Large intestine (tissue), 3 donors: Measurements from ENCODE around the gene TBX4. TPM values are rescaled to one million over a fixed set of nuclear protein-coding genes. Genes with fewer than 3 reads are reported as not detected.

Experiments used
- DNase-seq, 2 donors: peaks; one replicate each; pipeline versions ENCODE4 v3.0.0 to v3.0.0-alpha.2; 2013
- H3K27ac ChIP-seq: one replicate; pipeline ENCODE4 v1.5.1; 2013; ENCODE audit warnings: low read length
- H3K27me3 ChIP-seq: 2 replicates; pipeline ENCODE4 v1.6.1; 2013; ENCODE audit warnings: low read length; ENCODE audit not compliant: control insufficient read depth, insufficient read depth
- H3K36me3 ChIP-seq: 2 replicates; pipeline ENCODE4 v1.6.1; 2013; ENCODE audit warnings: low read length; ENCODE audit not compliant: control insufficient read depth, insufficient read depth
- H3K4me1 ChIP-seq: one replicate; pipeline ENCODE4 v1.6.1; 2013; ENCODE audit warnings: low read length; ENCODE audit not compliant: control insufficient read depth, insufficient read depth
- H3K4me3 ChIP-seq: one replicate; pipeline ENCODE4 v1.5.1; 2013; ENCODE audit warnings: low read length
- H3K9me3 ChIP-seq: one replicate; pipeline ENCODE4 v1.6.1; 2013; ENCODE audit warnings: mild to moderate bottlenecking, low read depth, low read length, moderate library complexity; ENCODE audit not compliant: control insufficient read depth
- WGBS: methylation state at CpG from one replicate; pipeline ENCODE4 v1.1.5; 2013; ENCODE audit warnings: low lambda C conversion rate; ENCODE audit not compliant: insufficient coverage; 5-methylcytosine and 5-hydroxymethylcytosine counted together
- polyA plus RNA-seq: library from polyadenylated mRNA; unstranded; fragments of 120-200 nt; gene quantifications from one replicate; pipeline ENCODE4 v1.2.1, GENCODE V29; 2013

The TBX4 gene
- polyA plus RNA-seq, 1 donor: 0.10 TPM

DNA sequence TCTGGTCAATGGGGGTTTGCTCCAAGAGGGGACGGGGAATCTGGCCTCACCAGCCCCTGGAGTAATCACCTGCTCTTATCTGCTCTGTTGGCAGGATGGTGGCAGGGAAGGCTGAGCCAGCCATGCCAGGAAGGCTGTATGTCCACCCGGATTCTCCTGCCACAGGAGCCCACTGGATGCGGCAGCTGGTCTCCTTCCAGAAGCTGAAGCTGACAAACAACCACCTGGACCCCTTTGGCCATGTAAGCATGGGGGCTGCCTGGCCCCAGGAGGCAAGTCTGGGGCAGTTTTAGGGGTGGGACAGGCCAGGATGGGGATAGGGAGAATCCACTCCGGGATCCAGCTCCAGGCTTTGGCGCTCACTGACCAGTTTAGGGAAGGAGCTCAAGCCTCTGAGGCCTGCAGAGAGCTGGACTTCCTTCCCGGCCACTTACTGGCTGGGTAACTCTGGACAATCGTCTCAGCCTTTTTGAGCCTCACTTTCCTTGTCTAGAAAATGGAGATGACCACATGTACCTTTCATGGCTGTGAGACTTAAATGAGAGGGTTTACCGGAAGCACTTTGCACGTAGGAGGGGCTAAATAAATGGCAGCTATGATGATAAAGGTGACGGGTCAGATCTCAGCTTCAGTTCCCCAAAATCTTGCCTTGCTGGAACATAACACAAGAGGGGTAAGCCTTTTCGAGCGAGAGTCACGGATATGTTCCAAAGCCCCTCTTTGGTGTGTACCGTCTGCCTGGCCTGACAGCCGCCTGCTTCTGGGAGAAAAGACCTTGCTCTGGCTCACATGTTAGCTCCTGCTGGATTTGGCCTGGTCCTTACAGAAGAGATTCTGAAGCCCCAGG, 15.4 kb downstream of the TBX4 start:
- DNase-seq: no peak

GRCh38 chr17:61468263-61468907, 16.2 kb downstream of the TBX4 start:
- WGBS: 0% methylated on average over 1 of the region's 8 CpGs
- DNase-seq: no peak
- Histone ChIP-seq H3K4me3 (no peak overlapping the region), H3K9me3 (no peaks in the 10 kb centered on the region), H3K4me1 (peaks cover 63% of the 10 kb centered on the region), H3K27me3 (no peaks in the 10 kb centered on the region), H3K27ac (peak overlapping the region; percentile 36), H3K36me3 (no peaks in the 10 kb centered on the region)

More for the DNA sequence above, 15.4 kb downstream of the TBX4 start:
- no peaks in the 10 kb centered on the region for H3K9me3 ChIP-seq
- no peaks in the 10 kb centered on the region for H3K36me3 ChIP-seq
- no peak overlapping the region for H3K27ac ChIP-seq
- H3K4me1 ChIP-seq: peaks cover 70% of the 10 kb centered on the region
- no CpG with 5 or more reads among the region's 15 CpGs for WGBS
- no peak overlapping the region for H3K4me3 ChIP-seq
- peaks cover 6% of the 10 kb centered on the region for H3K27me3 ChIP-seq

- H3K27me3 ChIP-seq: no peaks in the 10 kb centered on the region
- peaks cover 58% of the 10 kb centered on the region for H3K4me1 ChIP-seq
- no peak overlapping the region for H3K4me3 ChIP-seq
- no peaks in the 10 kb centered on the region for H3K9me3 ChIP-seq
- H3K27ac ChIP-seq: no peak overlapping the region
- no peaks in the 10 kb centered on the region for H3K36me3 ChIP-seq
- no CpG with 5 or more reads among the region's 6 CpGs for whole genome bisulfite sequencing
- no peak for DNase-seq
Measured at GRCh38 chr17:61469474-61469873, 17.3 kb downstream of the TBX4 start.

- H3K27ac ChIP-seq: peak overlapping the region; percentile 78
- no peak for DNase-seq
Measured at GRCh38 chr17:61469949-61470348, 17.7 kb downstream of the TBX4 start.

GRCh38 chr17:61470530-61471136, 18.4 kb downstream of the TBX4 start:
- no CpG with 5 or more reads among the region's 11 CpGs for WGBS
- Histone ChIP-seq H3K9me3 (no peaks in the 10 kb centered on the region), H3K36me3 (no peaks in the 10 kb centered on the region), H3K27ac (peak overlapping the region; percentile 78), H3K27me3 (no peaks in the 10 kb centered on the region), H3K4me1 (peaks cover 51% of the 10 kb centered on the region), H3K4me3 (no peak overlapping the region)
- DNase-seq: peak; percentile 80 to 88

More at GRCh38 chr17:61469949-61470348, 17.7 kb downstream of the TBX4 start:
- H3K27me3 ChIP-seq: no peaks in the 10 kb centered on the region
- H3K4me3 ChIP-seq: no peak overlapping the region
- H3K36me3 ChIP-seq: no peaks in the 10 kb centered on the region
- WGBS: no CpG with 5 or more reads among the region's 5 CpGs
- H3K9me3 ChIP-seq: no peaks in the 10 kb centered on the region
- H3K4me1 ChIP-seq: peaks cover 55% of the 10 kb centered on the region

- Histone ChIP-seq H3K4me3 (no peak overlapping the region), H3K27ac (no peak overlapping the region), H3K9me3 (no peaks in the 10 kb centered on the region), H3K27me3 (no peaks in the 10 kb centered on the region), H3K4me1 (peaks cover 18% of the 10 kb centered on the region), H3K36me3 (no peaks in the 10 kb centered on the region)
- DNase-seq: no peak
- WGBS: no CpG with 5 or more reads among the region's 12 CpGs
Measured at GRCh38 chr17:61474235-61474927, 22.2 kb downstream of the TBX4 start.

GRCh38 chr17:61474934-61475333, 22.7 kb downstream of the TBX4 start:
- no peak overlapping the region for H3K4me3 ChIP-seq
- peaks cover 15% of the 10 kb centered on the region for H3K4me1 ChIP-seq
- no peaks in the 10 kb centered on the region for H3K36me3 ChIP-seq
- H3K27ac ChIP-seq: no peak overlapping the region
- no peak for DNase-seq
- no peaks in the 10 kb centered on the region for H3K27me3 ChIP-seq
- WGBS: no CpG with 5 or more reads among the region's 6 CpGs
- no peaks in the 10 kb centered on the region for H3K9me3 ChIP-seq

GRCh38 chr17:61475726-61476125, 23.5 kb downstream of the TBX4 start:
- Histone ChIP-seq H3K36me3 (no peaks in the 10 kb centered on the region), H3K4me1 (peaks cover 7% of the 10 kb centered on the region), H3K27ac (no peak overlapping the region), H3K9me3 (no peaks in the 10 kb centered on the region), H3K27me3 (no peaks in the 10 kb centered on the region), H3K4me3 (no peak overlapping the region)
- DNase-seq: no peak
- WGBS: 87% methylated on average over 3 of the region's 8 CpGs

DNA sequence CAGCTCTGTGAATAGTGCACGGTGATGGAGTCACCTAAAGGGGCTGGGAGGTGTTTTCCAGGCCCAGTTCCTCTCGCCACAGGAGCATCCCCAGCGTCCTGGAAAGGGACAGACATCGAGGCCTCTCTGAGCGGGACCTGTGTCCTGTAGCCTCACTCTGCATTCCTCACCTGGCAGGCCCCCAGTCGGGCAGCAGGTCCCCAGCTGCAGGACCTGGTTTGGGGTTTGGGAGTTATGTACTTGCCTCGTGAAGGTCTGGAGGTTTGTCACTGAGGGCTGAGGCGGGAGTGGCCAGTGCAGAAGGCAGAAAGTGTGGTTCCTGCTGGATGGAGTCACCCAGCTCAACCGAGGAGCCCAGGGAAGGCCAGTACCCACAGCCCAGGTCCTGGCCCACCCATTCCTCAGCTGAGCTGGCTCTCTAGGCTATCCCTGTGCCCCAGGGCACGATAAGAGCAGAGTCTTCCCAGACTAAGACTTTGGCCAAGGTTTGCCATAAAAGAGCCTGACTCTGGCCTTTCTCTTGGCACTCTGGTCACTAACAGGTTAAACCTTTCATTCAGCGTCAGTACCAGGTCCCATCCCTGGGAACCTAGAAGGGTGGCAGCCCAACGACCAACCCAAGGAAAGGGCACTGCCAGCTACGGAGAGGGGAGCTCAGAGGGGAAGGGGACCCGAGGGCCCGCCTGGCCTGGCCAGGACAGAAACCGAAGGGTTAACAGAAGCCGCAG, 24.4 kb downstream of the TBX4 start:
- H3K27me3 ChIP-seq: no peaks in the 10 kb centered on the region
- no peaks in the 10 kb centered on the region for H3K9me3 ChIP-seq
- no peaks in the 10 kb centered on the region for H3K4me1 ChIP-seq
- no peak for DNase-seq
- H3K27ac ChIP-seq: no peak overlapping the region
- no peak overlapping the region for H3K4me3 ChIP-seq
- no CpG with 5 or more reads among the region's 17 CpGs for WGBS
- no peaks in the 10 kb centered on the region for H3K36me3 ChIP-seq
